Renal cortical epithelial cell (primary cell): Measurements from ENCODE around the gene EMILIN3. TPM values are rescaled to one million over a fixed set of nuclear protein-coding genes. Genes with fewer than 3 reads are reported as not detected.

Experiments
- DNase-seq: peaks from one replicate; pipeline ENCODE4 v3.0.0-alpha.2; 2011; ENCODE audit warnings: low read depth
- total RNA-seq: library from RNA; depleted of rRNA; stranded (reverse); fragments of >200 nt; gene quantifications from 2 replicates; pipeline ENCODE4 v1.2.3, GENCODE V29; 2014

The EMILIN3 gene
- total RNA-seq, 1 donor from 2014 or later: not detected

DNA sequence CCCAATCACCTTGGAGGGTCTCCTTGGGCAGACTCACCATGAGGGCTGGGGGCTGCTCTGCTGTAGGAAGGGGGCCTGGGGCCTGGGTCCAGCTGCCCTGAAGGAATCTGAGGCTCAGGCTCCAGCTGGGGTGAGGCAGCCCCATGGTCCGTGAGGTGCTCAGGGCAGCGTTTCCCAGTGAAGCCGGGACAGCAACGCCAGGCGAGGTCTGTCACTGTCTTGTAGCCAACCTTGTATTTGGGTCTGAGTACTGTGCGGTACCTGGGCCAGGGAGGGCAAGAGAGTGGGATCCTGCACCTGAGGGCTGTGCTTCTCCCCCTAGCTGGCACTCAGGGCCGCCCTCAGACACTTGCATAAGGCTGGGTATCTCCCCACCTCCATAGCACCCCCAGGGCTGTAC is 3.0 kb downstream of the EMILIN3 start:
- no peak for DNase-seq

DNA sequence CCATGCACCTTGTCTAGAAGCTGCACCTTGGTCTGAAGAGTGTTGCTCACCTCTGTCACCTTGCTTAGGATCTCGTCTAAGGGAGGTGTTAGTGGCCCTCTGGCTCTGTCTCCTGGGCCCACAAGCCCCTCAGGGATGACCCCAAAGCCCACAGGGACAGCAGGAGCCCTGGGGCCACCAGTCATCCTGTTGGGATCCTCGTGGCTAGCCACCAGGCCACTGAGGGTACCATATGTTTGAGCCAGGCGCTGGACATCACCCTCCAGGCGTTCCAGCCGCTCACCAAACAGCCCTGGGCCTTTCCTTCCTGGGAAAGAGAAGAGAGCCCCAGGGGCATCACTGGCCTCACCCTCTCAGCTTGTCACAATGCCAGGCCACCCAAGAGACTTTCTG is 3.9 kb downstream of the EMILIN3 start:
- no peak for DNase-seq

DNA sequence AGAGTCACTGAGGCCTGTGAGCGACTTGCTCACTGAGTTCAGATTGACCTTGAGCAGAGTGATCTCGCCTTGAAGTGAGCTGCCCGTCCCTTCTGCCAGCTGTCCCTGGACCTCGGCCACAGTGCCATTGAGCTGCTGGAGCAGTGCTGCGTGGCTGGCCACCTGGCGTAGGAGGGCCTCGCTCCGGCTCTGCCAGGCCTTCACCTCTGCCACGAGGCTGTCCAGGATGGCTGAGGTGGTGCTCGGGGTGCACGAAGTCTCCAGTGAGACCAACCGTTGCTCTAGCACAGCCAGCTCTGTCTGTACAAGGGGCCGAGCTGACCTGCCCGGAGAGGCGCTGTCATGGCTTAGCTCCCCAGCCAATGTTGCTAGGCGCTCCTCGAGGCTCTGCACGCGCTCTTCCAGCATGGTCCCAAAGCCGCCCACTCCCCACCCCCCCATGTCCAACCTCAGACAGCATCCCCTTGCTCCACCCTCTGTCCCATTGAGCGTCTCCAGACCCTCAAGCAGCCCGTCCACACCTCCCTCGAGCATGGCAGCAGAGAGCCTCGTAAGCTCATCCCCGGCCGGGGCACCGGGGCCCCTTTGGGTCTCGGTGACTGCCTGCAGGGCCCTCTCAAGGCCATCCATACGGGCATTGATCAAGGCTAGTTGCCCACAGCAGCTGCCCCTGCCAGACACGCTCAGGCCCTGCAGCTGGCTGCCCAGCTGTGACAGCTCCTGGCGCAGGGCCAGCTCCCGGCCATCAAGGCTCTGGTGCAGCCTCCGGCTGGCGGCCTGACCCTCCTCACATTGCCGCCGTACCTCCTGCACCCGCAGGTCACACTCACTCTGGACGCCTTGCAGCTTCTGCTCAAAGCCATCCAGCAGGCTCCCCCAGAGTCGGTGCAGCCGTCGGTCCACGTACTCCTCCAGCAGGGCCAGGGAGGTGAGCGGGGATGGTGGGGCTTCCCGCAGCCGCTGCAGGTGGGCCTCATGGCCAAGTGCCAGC is 4.6 kb downstream of the EMILIN3 start:
- no peak for DNase-seq

- DNase-seq: no peak
Measured at GRCh38 chr20:41360831-41361756, 5.5 kb downstream of the EMILIN3 start.

DNA sequence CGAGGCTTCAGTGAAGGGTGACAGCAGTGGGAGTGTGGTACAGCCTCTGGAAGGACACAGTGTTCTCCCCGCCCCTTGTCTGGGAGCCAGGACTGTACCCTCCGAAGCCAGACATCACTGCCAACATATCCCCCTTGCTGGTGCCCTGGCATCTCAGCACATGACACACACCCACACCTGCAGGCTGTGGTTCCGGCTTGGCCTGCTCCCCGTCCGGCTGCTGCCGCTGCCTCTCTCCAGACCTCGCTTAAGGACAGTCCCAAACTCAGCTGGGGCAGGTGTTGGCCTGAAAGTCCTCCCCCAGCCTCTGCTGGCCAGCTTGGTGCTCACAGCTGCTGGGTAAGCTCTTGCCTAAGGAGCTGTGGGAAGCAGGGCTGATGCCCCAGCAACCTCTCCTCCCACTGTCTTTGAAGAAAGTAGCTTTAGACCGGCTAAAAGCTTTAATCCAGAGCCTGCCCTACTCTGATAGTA is 7.0 kb downstream of the EMILIN3 start:
- DNase-seq: no peak

DNA sequence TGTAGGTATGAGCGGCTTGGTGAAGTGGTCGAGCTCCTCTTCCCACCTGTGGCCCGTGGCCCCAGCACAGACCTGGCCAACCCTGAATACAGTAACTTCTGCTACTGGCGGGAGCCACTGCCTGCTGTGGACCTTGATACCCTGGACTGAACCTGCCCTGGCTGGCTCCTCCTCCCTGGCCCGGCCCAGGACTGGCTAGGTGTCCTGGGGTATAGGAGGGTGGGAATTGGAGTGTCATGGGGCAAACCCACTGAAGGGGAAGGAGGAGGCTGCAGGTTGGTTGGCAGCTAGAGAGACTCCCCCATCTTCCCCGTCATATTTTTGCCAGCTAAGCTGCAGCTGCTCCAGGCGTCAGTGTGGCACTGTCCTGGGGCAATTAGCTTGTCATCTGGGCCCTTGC is 7.9 kb downstream of the EMILIN3 start:
- DNase-seq: no peak

GRCh38 chr20:41358230-41358629 is 8.4 kb downstream of the EMILIN3 start:
- no peak for DNase-seq

- no peak for DNase-seq
Measured at GRCh38 chr20:41357424-41358163, 9.0 kb downstream of the EMILIN3 start.

GRCh38 chr20:41356951-41357350 is 9.7 kb downstream of the EMILIN3 start:
- DNase-seq: no peak

DNA sequence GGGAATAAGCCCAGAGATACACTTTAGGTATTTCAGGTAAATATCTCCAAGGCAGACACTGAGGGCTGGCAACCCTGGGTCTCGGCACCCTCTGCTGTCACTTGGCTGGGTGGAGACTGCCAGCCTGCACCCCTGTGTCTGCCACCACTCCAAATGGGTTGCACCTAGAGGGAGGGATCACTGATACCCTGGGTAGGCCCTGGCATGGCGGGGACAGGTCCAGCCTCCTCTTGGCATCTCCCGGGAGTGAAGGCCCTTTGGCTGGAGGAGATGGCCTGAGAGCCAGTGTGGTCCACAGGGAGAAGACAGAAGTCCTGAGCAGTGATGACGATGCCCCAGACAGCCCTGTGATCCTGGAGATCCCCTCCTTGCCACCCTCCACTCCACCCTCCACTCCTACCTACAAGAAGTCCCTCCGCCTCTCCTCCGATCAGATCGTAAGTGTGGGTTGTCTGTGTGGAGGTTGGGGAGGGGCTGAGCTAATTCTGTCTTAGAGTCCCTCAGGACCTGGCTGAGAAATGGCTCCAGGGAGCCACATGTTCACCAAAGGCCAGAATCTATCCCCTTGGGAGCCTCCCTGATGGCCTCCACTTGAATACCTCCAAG is 10.9 kb downstream of the EMILIN3 start:
- DNase-seq: no peak

GRCh38 chr20:41355192-41355591 is 11.4 kb downstream of the EMILIN3 start:
- DNase-seq: no peak

DNA sequence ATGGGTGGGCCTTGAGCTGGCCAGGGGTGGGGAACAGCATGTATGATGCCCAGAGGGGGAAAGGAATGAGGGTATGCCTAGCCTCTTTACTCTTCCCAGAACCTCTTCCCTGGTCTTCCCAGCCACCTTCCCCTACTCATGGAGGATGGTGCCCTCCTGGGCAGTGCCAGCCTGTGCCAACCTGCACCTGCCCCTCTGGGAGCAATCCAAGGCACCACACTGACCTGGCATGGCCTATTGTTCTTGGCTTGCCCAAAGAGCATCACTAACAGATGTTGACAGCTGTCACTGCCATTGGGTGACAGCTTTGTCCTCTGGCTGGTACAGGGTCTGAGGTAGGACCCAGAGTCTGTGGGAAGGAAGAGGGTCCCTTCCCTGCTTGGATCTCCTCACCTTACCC is 13.1 kb downstream of the EMILIN3 start:
- DNase-seq: no peak

- no peak for DNase-seq
Measured at GRCh38 chr20:41352666-41353065, 14.0 kb downstream of the EMILIN3 start.

DNA sequence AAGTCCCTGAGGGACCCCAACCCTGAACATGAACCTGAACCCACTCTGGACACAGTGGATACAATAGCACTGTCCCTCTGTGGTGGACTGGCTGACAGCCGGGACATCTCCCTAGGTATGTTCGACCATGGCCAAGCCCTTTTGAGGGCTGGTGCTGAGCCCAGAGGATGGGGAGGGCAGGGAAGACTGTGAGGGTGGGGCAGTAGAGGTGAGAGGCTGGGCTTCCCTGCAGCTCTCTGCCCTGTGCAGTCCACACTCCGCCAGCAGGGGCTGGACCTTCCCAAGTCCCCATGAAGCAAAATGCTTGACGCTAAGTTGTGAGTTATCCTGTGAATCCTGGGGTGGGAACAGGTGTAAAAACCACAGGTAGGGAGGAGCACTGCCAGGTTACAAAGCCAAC is 14.5 kb downstream of the EMILIN3 start:
- DNase-seq: no peak

DNA sequence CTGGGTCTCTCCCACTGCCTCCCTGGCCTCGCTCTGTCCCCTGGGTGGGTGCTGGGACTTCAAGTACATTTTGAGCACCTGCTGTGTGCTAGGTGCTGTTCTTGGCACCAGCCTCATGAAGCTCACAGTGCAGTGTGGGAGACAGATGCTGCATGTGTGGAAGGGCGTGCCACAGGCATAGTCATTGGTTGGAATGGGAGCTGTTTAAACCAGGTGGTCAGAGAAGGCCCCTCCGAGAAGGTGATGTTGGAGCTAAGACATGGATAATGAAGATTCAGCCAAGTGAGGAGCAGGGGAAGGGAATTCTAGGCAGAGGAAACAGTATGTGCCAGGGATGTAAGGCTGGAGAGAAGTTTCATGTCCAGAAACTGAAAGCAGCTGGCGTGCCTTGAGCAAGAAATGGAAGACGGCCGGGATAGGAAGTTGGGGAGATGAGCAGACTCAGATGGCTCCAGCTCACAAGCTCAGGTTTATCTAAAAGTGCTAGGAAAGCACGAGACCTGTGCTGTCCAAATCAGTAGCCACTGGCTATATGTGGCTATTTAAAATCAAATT is 16.1 kb downstream of the EMILIN3 start:
- DNase-seq: no peak

GRCh38 chr20:41349943-41350342 is 16.7 kb downstream of the EMILIN3 start:
- DNase-seq: no peak

DNA sequence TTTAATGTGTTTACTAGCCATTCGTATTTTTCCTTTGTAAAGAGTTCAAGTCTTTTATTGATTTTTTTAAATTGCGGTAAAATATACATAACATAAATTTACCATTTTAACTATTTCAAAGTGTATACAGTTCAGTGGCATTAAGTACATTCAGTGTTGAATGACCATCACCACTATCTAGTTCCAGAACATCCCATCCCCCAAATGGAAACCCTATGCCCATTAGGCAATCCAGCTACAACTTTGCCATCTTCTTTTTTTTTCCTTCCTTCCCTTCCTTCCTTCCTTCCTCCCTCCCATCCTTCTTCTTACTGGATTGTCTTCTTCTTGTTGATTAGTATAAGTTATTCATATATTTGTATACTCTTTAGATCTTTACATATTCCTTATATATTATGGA is 17.4 kb downstream of the EMILIN3 start:
- no peak for DNase-seq

GRCh38 chr20:41348430-41349172 is 18.0 kb downstream of the EMILIN3 start:
- no peak for DNase-seq

DNA sequence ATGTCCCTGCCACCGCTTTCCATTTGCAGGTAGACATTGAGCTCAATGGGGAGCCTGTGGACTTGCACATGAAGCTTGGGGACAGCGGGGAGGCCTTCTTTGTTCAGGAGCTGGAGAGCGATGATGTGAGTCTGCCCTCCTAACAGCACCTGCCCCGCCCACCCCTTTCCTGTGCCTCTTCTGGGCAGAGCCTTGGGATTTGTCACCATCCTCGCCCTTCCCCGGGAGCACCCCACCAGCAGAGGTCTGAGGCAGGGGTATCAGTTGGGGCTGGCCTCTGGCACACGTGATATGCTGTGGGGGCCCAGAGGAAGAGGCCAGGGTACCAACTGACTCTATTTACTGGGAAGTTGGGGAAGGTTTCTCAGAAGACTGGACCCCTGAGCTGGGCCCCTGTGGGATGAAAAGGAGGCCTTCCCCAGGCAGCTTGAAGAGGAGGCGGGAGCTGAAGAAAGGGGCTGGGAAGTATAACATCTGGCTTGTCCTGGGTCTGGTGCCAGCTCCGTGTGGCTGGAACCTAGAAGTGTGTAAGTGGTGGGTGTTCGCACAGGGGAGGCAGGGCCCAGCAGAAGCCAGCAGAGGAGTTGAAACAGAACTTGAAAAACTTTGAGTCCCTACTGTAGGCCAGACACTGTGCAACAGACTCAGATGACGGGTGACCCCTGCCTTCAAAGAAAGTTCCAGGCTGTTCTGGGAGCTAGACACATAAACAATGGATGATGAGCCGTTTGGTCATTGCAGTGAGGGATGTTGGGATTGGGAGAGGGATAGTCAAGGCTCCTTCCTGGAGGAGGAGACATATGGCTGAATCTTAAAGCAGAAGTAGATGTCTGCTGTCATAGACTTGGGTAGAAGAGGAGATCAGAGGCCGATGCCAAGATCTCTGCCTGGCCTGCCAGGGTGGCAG is 18.8 kb downstream of the EMILIN3 start:
- no peak for DNase-seq
